ENCODE results near the gene PRKCA. TPM values are rescaled to one million over a fixed set of nuclear protein-coding genes. Genes with fewer than 3 reads are reported as not detected.

The PRKCA gene
- total and polyA plus RNA-seq, 2 of the 13 experiments (the other 11 are each of a cell fraction or from before 2014, with no cell fraction given), result 18.5 to 21.5 TPM

- no peak for TF ChIP-seq DMTF1 (CRISPR knock-in tag; IDR thresholded peaks at IDR 0.05)
- no peak for TF ChIP-seq TEAD2 (CRISPR knock-in tag; IDR thresholded peaks at IDR 0.05)
- TF ChIP-seq RFXAP (CRISPR knock-in tag; IDR thresholded peaks at IDR 0.05; ENCODE audit: borderline replicate concordance), result no peak
- TF ChIP-seq SAFB2 (CRISPR knock-in tag; IDR thresholded peaks at IDR 0.05; ENCODE audit: borderline replicate concordance, low read depth), result no peak
- peak; percentile 68; the same call in 1 of the 2 replicates for TF ChIP-seq ZBTB21 (CRISPR knock-in tag; IDR thresholded peaks at IDR 0.05)
- peak; percentile 21; the same call in 1 of the 2 replicates for TF ChIP-seq SAP130 (CRISPR knock-in tag; IDR thresholded peaks at IDR 0.05; ENCODE audit: low read depth)
- no peak for TF ChIP-seq GATA4 (IDR thresholded peaks at IDR 0.05; ENCODE audit: borderline replicate concordance, low read depth)
- peak; percentile 42; the same call in 1 of the 2 replicates for TF ChIP-seq FOXP4 (CRISPR knock-in tag; IDR thresholded peaks at IDR 0.05)
- TF ChIP-seq ZNF7 (CRISPR knock-in tag; IDR thresholded peaks at IDR 0.05), result no peak
- no peak for TF ChIP-seq NFE2L1 (CRISPR knock-in tag; IDR thresholded peaks at IDR 0.05; ENCODE audit: borderline replicate concordance)
- TF ChIP-seq JUND (CRISPR knock-in tag; IDR thresholded peaks at IDR 0.05), result 0 out of 2 replicates have a peak, but pooled peaks have one; percentile 18
- TF ChIP-seq NFRKB (IDR thresholded peaks at IDR 0.05), result no peak
- no peak for TF ChIP-seq ZNF766 (CRISPR knock-in tag; IDR thresholded peaks at IDR 0.05; ENCODE audit: borderline replicate concordance)
- TF ChIP-seq ZFP82 (CRISPR knock-in tag; IDR thresholded peaks at IDR 0.05; ENCODE audit: borderline replicate concordance), result no peak
- no peak for TF ChIP-seq HDAC6 (IDR thresholded peaks at IDR 0.05; ENCODE audit: low read depth, low read length)
- TF ChIP-seq HDAC2 (CRISPR knock-in tag; IDR thresholded peaks at IDR 0.05), result no peak; the same call in 1 of the 2 replicates
- TF ChIP-seq THAP9 (CRISPR knock-in tag; IDR thresholded peaks at IDR 0.05; ENCODE audit: borderline replicate concordance), result no peak
- no peak for TF ChIP-seq ZSCAN20 (CRISPR knock-in tag; IDR thresholded peaks at IDR 0.05; ENCODE audit: borderline replicate concordance)
- no peak for TF ChIP-seq FOXJ3 (CRISPR knock-in tag; IDR thresholded peaks at IDR 0.05; ENCODE audit: borderline replicate concordance)
- TF ChIP-seq ZNF616 (CRISPR knock-in tag; IDR thresholded peaks at IDR 0.05; ENCODE audit: low read depth), result no peak
- TF ChIP-seq ZNF350 (CRISPR knock-in tag; IDR thresholded peaks at IDR 0.05; ENCODE audit: borderline replicate concordance, low read depth), result no peak
Measured at GRCh38 chr17:66386498-66387351, 84.3 kb downstream of the PRKCA start (continued).

All from HepG2 (cell line).